Measurements from ENCODE around the gene CLINT1. TPM values are rescaled to one million over a fixed set of nuclear protein-coding genes. Genes with fewer than 3 reads are reported as not detected.

The CLINT1 gene
- total RNA-seq, 1 experiment from 2014 or later: 69.2 TPM

- TF ChIP-seq, protein P1, sequence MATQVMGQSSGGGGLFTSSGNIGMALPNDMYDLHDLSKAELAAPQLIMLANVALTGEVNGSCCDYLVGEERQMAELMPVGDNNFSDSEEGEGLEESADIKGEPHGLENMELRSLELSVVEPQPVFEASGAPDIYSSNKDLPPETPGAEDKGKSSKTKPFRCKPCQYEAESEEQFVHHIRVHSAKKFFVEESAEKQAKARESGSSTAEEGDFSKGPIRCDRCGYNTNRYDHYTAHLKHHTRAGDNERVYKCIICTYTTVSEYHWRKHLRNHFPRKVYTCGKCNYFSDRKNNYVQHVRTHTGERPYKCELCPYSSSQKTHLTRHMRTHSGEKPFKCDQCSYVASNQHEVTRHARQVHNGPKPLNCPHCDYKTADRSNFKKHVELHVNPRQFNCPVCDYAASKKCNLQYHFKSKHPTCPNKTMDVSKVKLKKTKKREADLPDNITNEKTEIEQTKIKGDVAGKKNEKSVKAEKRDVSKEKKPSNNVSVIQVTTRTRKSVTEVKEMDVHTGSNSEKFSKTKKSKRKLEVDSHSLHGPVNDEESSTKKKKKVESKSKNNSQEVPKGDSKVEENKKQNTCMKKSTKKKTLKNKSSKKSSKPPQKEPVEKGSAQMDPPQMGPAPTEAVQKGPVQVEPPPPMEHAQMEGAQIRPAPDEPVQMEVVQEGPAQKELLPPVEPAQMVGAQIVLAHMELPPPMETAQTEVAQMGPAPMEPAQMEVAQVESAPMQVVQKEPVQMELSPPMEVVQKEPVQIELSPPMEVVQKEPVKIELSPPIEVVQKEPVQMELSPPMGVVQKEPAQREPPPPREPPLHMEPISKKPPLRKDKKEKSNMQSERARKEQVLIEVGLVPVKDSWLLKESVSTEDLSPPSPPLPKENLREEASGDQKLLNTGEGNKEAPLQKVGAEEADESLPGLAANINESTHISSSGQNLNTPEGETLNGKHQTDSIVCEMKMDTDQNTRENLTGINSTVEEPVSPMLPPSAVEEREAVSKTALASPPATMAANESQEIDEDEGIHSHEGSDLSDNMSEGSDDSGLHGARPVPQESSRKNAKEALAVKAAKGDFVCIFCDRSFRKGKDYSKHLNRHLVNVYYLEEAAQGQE (IDR thresholded peaks at IDR 0.05; ENCODE audit: low read depth): no peak
- TF ChIP-seq RAD21 (IDR thresholded peaks at IDR 0.05; ENCODE audit: low read depth): no peak
- TF ChIP-seq CBX3 (IDR thresholded peaks at IDR 0.05; ENCODE audit: low read depth): 0 out of 2 replicates have a peak, but pooled peaks have one; percentile 25
These were observed at the start of gene CLINT1 (continued) for GRCh38 chr5:157858527-157859226.

GRCh38 chr5:157908459-157908858 is 49.5 kb upstream of the CLINT1 start:
- no peaks in the 10 kb centered on the region for H3K4me1 ChIP-seq (ENCODE audit: control insufficient read depth in 1 of 2, insufficient read depth in 2 of 2, low read length in 2 of 2)
- H3K9ac ChIP-seq (ENCODE audit: low read length): no peak overlapping the region
- H2AFZ ChIP-seq (ENCODE audit: low read depth, low read length, poor library complexity, severe bottlenecking): no peak overlapping the region
- no peaks in the 10 kb centered on the region for H3K79me2 ChIP-seq (ENCODE audit: insufficient read depth, low read length)
- intact Hi-C loops (cut with micrococcal nuclease): no loop called here
- H3K9me3 ChIP-seq (ENCODE audit: control insufficient read depth in 1 of 2, insufficient read depth in 1 of 2, low read depth in 1 of 2, low read length in 2 of 2): no peaks in the 10 kb centered on the region
- no peaks in the 10 kb centered on the region for H4K20me1 ChIP-seq (ENCODE audit: insufficient read depth)
- ChIA-PET POLR2A (interaction anchor here (1.0 kb wide), 1 partner anchor 9 kb away, joined by 3 read pairs; no protein-coding TSS in a partner anchor), RAD21 (ENCODE audit: low non-redundant PET in 1 of 2, low total read pairs in 2 of 2, uncharacterized antibody in 2 of 2, unreplicated experiment in 2 of 2) (no interaction called here), CTCF (no interaction called here)
- no peaks in the 10 kb centered on the region for H3K27me3 ChIP-seq (ENCODE audit: insufficient read depth, low read length)
- no peak overlapping the region for H3K4me2 ChIP-seq (ENCODE audit: low read length)
- no peaks in the 10 kb centered on the region for H3K9me2 ChIP-seq (ENCODE audit: insufficient read depth)
- no peak overlapping the region for H3K4me3 ChIP-seq (replicated peaks in 1 of 2; ENCODE audit: low read depth in 1 of 2, low read length in 2 of 2)
- ATAC-seq (no peak), DNase-seq (ENCODE audit: low read depth, low spot score) (no peak)
- no peak overlapping the region for H3K27ac ChIP-seq (ENCODE audit: low read depth, low read length)
- H3K36me3 ChIP-seq (ENCODE audit: control insufficient read depth in 1 of 2, insufficient read depth in 2 of 2, low read length in 2 of 2): no peaks in the 10 kb centered on the region
- no TSS peak for BruUV-seq (replicated peaks)
- no peak for TF ChIP-seq SRF (IDR thresholded peaks at IDR 0.05; ENCODE audit: low read depth)
- no peak for TF ChIP-seq POLR2AphosphoS5 (IDR thresholded peaks at IDR 0.05; ENCODE audit: low read depth, low read length)
- TF ChIP-seq, protein P1 (IDR thresholded peaks at IDR 0.05; ENCODE audit: low read depth): no peak
- TF ChIP-seq SIN3A (IDR thresholded peaks at IDR 0.05; ENCODE audit: low read depth): no peak
- no peak for TF ChIP-seq ELF1 (IDR thresholded peaks at IDR 0.05; ENCODE audit: borderline replicate concordance, low read depth)
- no peak for TF ChIP-seq JUND (IDR thresholded peaks at IDR 0.05)
- TF ChIP-seq, protein P2, sequence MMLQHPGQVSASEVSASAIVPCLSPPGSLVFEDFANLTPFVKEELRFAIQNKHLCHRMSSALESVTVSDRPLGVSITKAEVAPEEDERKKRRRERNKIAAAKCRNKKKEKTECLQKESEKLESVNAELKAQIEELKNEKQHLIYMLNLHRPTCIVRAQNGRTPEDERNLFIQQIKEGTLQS (IDR thresholded peaks at IDR 0.05): no peak
- no peak for TF ChIP-seq ZFX (IDR thresholded peaks at IDR 0.05)
- TF ChIP-seq TCF7L2 (IDR thresholded peaks at IDR 0.05; ENCODE audit: borderline replicate concordance, extremely low read depth, insufficient read depth, insufficient read length): no peak
- no peak for TF ChIP-seq EZH2phosphoT487 (IDR thresholded peaks at IDR 0.05; ENCODE audit: borderline replicate concordance)
- no peak for TF ChIP-seq CBX3 (IDR thresholded peaks at IDR 0.05; ENCODE audit: low read depth)
- TF ChIP-seq CEBPB (IDR thresholded peaks at IDR 0.05; ENCODE audit: low read depth): no peak
- no peak for TF ChIP-seq EGR1 (IDR thresholded peaks at IDR 0.05; ENCODE audit: low read depth)
- no peak for TF ChIP-seq POLR2A (IDR thresholded peaks at IDR 0.05; ENCODE audit: borderline replicate concordance, extremely low read depth, insufficient read depth, insufficient read length)
- no peak for TF ChIP-seq YY1 (IDR thresholded peaks at IDR 0.05; ENCODE audit: extremely low read depth, insufficient replicate concordance, low read depth, low read length)
- TF ChIP-seq ZNF274 (IDR thresholded peaks at IDR 0.05; ENCODE audit: low read depth, low read length): no peak
- no peak for TF ChIP-seq MAX (IDR thresholded peaks at IDR 0.05)

All from HCT116 (cell line).